H1 (cell line): Measurements from ENCODE around the gene SCNN1B. TPM values are rescaled to one million over a fixed set of nuclear protein-coding genes. Genes with fewer than 3 reads are reported as not detected.

Experiments
- CTCF ChIA-PET: fragments of 300-600 bp; sonication (Branson Sonifier 250); formaldehyde crosslinking; loops from one replicate; lab custom pipeline; 2021; ENCODE audit not compliant: partially characterized antibody; lab: Charles Lee
- POLR2A ChIA-PET: fragments of 300-600 bp; sonication (Branson Sonifier 250); formaldehyde crosslinking; loops from one replicate; lab custom pipeline; 2021; ENCODE audit warnings: inconsistent platforms; ENCODE audit not compliant: partially characterized antibody; lab: Charles Lee
- DNase-seq, 2 experiments: peaks; one replicate each; pipeline versions ENCODE4 v3.0.0 to v3.0.0-alpha.2; 2010 to 2022; ENCODE audit warnings: low spot score in 2 of 2, low read depth in 1 of 2, mixed read lengths in 1 of 2
- FAIRE-seq: peaks from 2 replicates; lab custom pipeline; 2011; peaks lifted over from hg19 to GRCh38; lab: Jason Lieb, UNC
- H2AFZ ChIP-seq: 2 replicates; pipeline ENCODE4 v1.8.1; 2012; ENCODE audit warnings: low read length, inconsistent platforms
- H2AK5ac ChIP-seq: 2 replicates; pipeline ENCODE4 v1.6.1; 2013; ENCODE audit warnings: low read depth, low read length
- H2BK120ac ChIP-seq: replicated peaks from 2 replicates; pipeline ENCODE3; 2013; ENCODE audit warnings: low read depth, low read length, inconsistent platforms
- H2BK12ac ChIP-seq: 2 replicates; pipeline ENCODE4 v1.6.1; 2013; ENCODE audit warnings: low read depth, low read length
- H2BK15ac ChIP-seq: 2 replicates; pipeline ENCODE4 v1.6.1; 2013; ENCODE audit warnings: low read length
- H2BK20ac ChIP-seq: 2 replicates; pipeline ENCODE4 v1.6.1; 2013; ENCODE audit warnings: low read length
- H2BK5ac ChIP-seq: 2 replicates; pipeline ENCODE4 v1.6.1; 2013; ENCODE audit warnings: low read depth, low read length
- H3K14ac ChIP-seq: 2 replicates; pipeline ENCODE4 v1.6.1; 2013; ENCODE audit warnings: inconsistent platforms; ENCODE audit not compliant: insufficient read length
- H3K18ac ChIP-seq: 2 replicates; pipeline ENCODE4 v1.6.1; 2013; ENCODE audit warnings: low read length; ENCODE audit errors: extremely low read depth
- H3K23ac ChIP-seq: 2 replicates; pipeline ENCODE4 v1.6.1; 2013; ENCODE audit warnings: inconsistent platforms; ENCODE audit not compliant: insufficient read length
- H3K23me2 ChIP-seq: 2 replicates; pipeline ENCODE4 v1.6.1; 2013; ENCODE audit warnings: low read depth, low read length
- H3K27ac ChIP-seq: 2 replicates; pipeline ENCODE4 v1.6.1; 2011; ENCODE audit warnings: low read depth, low read length, inconsistent platforms
- H3K27me3 ChIP-seq, 4 experiments: replicated peaks in 1 of 4; 1 replicate in 1 of 4; 2 replicates in 3 of 4; pipeline versions ENCODE4 v1.6.1 to v1.8.1; 2011 to 2013; ENCODE audit warnings: low read length in 3 of 4, mild to moderate bottlenecking in 3 of 4, inconsistent platforms in 2 of 4, mixed read lengths in 2 of 4, moderate library complexity in 1 of 4; ENCODE audit not compliant: control insufficient read depth in 3 of 4, insufficient read depth in 3 of 4; ENCODE audit errors: extremely low read depth in 1 of 4
- H3K36me3 ChIP-seq, 4 experiments: 2 replicates each; pipeline versions ENCODE4 v1.6.1 to v1.8.1; 2011 to 2013; ENCODE audit warnings: mild to moderate bottlenecking in 4 of 4, low read length in 3 of 4, moderate library complexity in 2 of 4, control low read depth in 1 of 4, inconsistent platforms in 1 of 4; ENCODE audit not compliant: insufficient read depth in 4 of 4, control insufficient read depth in 2 of 4
- H3K4ac ChIP-seq: replicated peaks from 2 replicates; pipeline ENCODE3; 2013; ENCODE audit warnings: low read length, low read depth, mixed read lengths, inconsistent platforms; ENCODE audit not compliant: insufficient read length
- H3K4me1 ChIP-seq, 4 experiments: replicated peaks in 1 of 4; 1 replicate in 1 of 4; 2 replicates in 3 of 4; pipeline versions ENCODE4 v1.6.1 to v1.8.1; 2011 to 2013; ENCODE audit warnings: low read length in 3 of 4, inconsistent platforms in 2 of 4, mixed read lengths in 1 of 4; ENCODE audit not compliant: insufficient read depth in 4 of 4, control insufficient read depth in 3 of 4
- H3K4me2 ChIP-seq, 2 experiments: 2 replicates each; pipeline versions ENCODE4 v1.6.1 to v1.8.1; 2011 to 2013; ENCODE audit warnings: low read depth in 2 of 2, low read length in 2 of 2, control low read depth in 1 of 2, inconsistent platforms in 1 of 2, mild to moderate bottlenecking in 1 of 2; ENCODE audit not compliant: insufficient read depth in 1 of 2
- H3K4me3 ChIP-seq, 4 experiments: fragments of 200-600, 300-600 bp in 1 of 4; sonication (generic), shearing (Covaris generic), sonication (Bioruptor Twin) in 1 of 4; 2 replicates each; pipeline versions ENCODE4 v1.5.1 to v1.8.1; 2011 to 2016; ENCODE audit warnings: low read length in 4 of 4, low read depth in 3 of 4, control low read depth in 2 of 4, inconsistent platforms in 2 of 4, mild to moderate bottlenecking in 2 of 4, mixed read lengths in 1 of 4, moderate library complexity in 1 of 4; ENCODE audit not compliant: insufficient read depth in 2 of 4; ENCODE audit errors: extremely low read depth in 1 of 4
- H3K56ac ChIP-seq: replicated peaks from 2 replicates; pipeline ENCODE3; 2013; ENCODE audit warnings: low read depth, mild to moderate bottlenecking, mixed read lengths, low read length, inconsistent platforms; ENCODE audit not compliant: insufficient read length
- H3K79me1 ChIP-seq: 2 replicates; pipeline ENCODE4 v1.6.1; 2013; ENCODE audit warnings: low read depth, low read length, control low read depth
- H3K79me2 ChIP-seq, 2 experiments: 2 replicates each; pipeline versions ENCODE4 v1.6.1 to v1.8.1; 2012 to 2013; ENCODE audit warnings: low read length in 2 of 2, mild to moderate bottlenecking in 2 of 2, inconsistent platforms in 1 of 2; ENCODE audit not compliant: insufficient read depth in 2 of 2, control insufficient read depth in 1 of 2
- H3K9ac ChIP-seq, 4 experiments: replicated peaks in 1 of 4; 1 replicate in 1 of 4; 2 replicates in 3 of 4; pipeline versions ENCODE4 v1.6.1 to v1.8.1; 2011 to 2013; ENCODE audit warnings: low read depth in 3 of 4, low read length in 3 of 4, control low read depth in 2 of 4, mild to moderate bottlenecking in 2 of 4, moderate library complexity in 2 of 4, inconsistent platforms in 1 of 4; ENCODE audit errors: extremely low read depth in 1 of 4
- H3K9me3 ChIP-seq, 2 experiments: 2 replicates each; pipeline versions ENCODE4 v1.6.1 to v1.8.1; 2012 to 2013; ENCODE audit warnings: mild to moderate bottlenecking in 2 of 2, moderate library complexity in 2 of 2, control low read depth in 1 of 2, inconsistent platforms in 1 of 2, low read depth in 1 of 2, low read length in 1 of 2, mixed read lengths in 1 of 2; ENCODE audit not compliant: insufficient read depth in 2 of 2
- H4K20me1 ChIP-seq, 2 experiments: replicated peaks in 1 of 2; 2 replicates each; pipeline versions ENCODE3 to v1.8.1; 2011 to 2013; ENCODE audit warnings: inconsistent platforms in 2 of 2, low read length in 2 of 2, mild to moderate bottlenecking in 1 of 2; ENCODE audit not compliant: insufficient read depth in 2 of 2, control insufficient read depth in 1 of 2
- H4K5ac ChIP-seq: 2 replicates; pipeline ENCODE4 v1.6.1; 2013; ENCODE audit warnings: low read length, low read depth, mixed read lengths, inconsistent platforms; ENCODE audit not compliant: insufficient read length
- H4K8ac ChIP-seq: 2 replicates; pipeline ENCODE4 v1.8.0; 2013; ENCODE audit warnings: mild to moderate bottlenecking, moderate library complexity, low read length, inconsistent platforms; ENCODE audit not compliant: insufficient read depth; ENCODE audit errors: extremely low read depth
- H4K91ac ChIP-seq: replicated peaks from 2 replicates; pipeline ENCODE3; 2013; ENCODE audit warnings: low read length, mixed read lengths, inconsistent platforms; ENCODE audit not compliant: insufficient read length
- ASH2L ChIP-seq: fragments of 200-600, 300-600 bp; sonication (generic); IDR thresholded peaks from one replicate; pipeline ENCODE4 v1.7.1; 2017; ENCODE audit warnings: low read length
- EZH2 ChIP-seq: fragments of 200-600 bp; sonication (generic); IDR thresholded peaks from 2 replicates; pipeline ENCODE4 v1.7.1; 2012; ENCODE audit warnings: low read depth, mild to moderate bottlenecking, moderate library complexity, low read length, inconsistent platforms; ENCODE audit not compliant: severe bottlenecking
- HDAC6 ChIP-seq: IDR thresholded peaks from one replicate; pipeline ENCODE4 v1.7.1; 2012; ENCODE audit warnings: low read depth, mild to moderate bottlenecking, inconsistent platforms, low read length, moderate library complexity
- JUND ChIP-seq: IDR thresholded peaks from 2 replicates; pipeline ENCODE4 v1.6.1; 2011; ENCODE audit warnings: mild to moderate bottlenecking, improper control_type of control experiment, low read length
- KDM4A ChIP-seq: IDR thresholded peaks from one replicate; pipeline ENCODE4 v1.7.1; 2012; ENCODE audit warnings: low read depth, mild to moderate bottlenecking, moderate library complexity, low read length, inconsistent platforms; ENCODE audit not compliant: severe bottlenecking
- NANOG ChIP-seq: IDR thresholded peaks from 2 replicates; pipeline ENCODE4 v1.6.1; 2011; ENCODE audit warnings: low read length, low read depth, mild to moderate bottlenecking, inconsistent platforms; ENCODE audit not compliant: insufficient read depth, poor library complexity, severe bottlenecking
- RAD21 ChIP-seq, 2 experiments: IDR thresholded peaks in 1 of 2; conservative IDR thresholded peaks in 1 of 2; 2 replicates each; pipeline ENCODE4 v1.6.1; 2011; ENCODE audit warnings: low read depth in 2 of 2, low read length in 2 of 2, improper control_type of control experiment in 1 of 2, inconsistent platforms in 1 of 2, mild to moderate bottlenecking in 1 of 2, moderate library complexity in 1 of 2
- RNF2 ChIP-seq: fragments of 200-900, 300-1000 bp; sonication (generic); IDR thresholded peaks from 2 replicates; pipeline ENCODE4 v1.7.1; 2016; ENCODE audit warnings: borderline replicate concordance, low read depth, mild to moderate bottlenecking, antibody characterized with exemption, low read length; ENCODE audit not compliant: poor library complexity, severe bottlenecking; ENCODE audit errors: missing control alignments
- SAP30 ChIP-seq: fragments of 300-600 bp; sonication (generic); IDR thresholded peaks from 2 replicates; pipeline ENCODE4 v1.7.1; 2012; ENCODE audit warnings: low read length, moderate library complexity, mild to moderate bottlenecking, inconsistent platforms; ENCODE audit not compliant: insufficient read depth, insufficient replicate concordance
- SUZ12 ChIP-seq: fragments of 200-600 bp; sonication (generic); IDR thresholded peaks from 2 replicates; pipeline ENCODE4 v1.6.1; 2012; ENCODE audit warnings: mild to moderate bottlenecking, inconsistent platforms, low read length, moderate library complexity, mixed read lengths
- ZNF274 ChIP-seq: IDR thresholded peaks from 2 replicates; pipeline ENCODE4 v1.7.0; 2012; ENCODE audit warnings: low read length, borderline replicate concordance; ENCODE audit errors: extremely low read depth
- WGBS, 2 experiments: shearing (Covaris generic) in 1 of 2; methylation state at CpG; one replicate each; pipeline versions ENCODE4 v1.1.6 to v1.1.7; 2013 to 2015; ENCODE audit warnings: low lambda C conversion rate in 2 of 2, mixed read lengths in 2 of 2, inconsistent platforms in 1 of 2, low coverage in 1 of 2, missing lambda C conversion rate in 1 of 2; ENCODE audit not compliant: insufficient replicate concordance in 2 of 2, insufficient coverage in 1 of 2, insufficient read length in 1 of 2; ENCODE audit errors: extremely low coverage in 1 of 2, missing lambda C conversion rate in 1 of 2; 5-methylcytosine and 5-hydroxymethylcytosine counted together
- polyA plus RNA-seq, 7 experiments: library from polyadenylated mRNA; depleted of rRNA in 3 of 7; stranded (reverse) in 5 of 7; unstranded in 2 of 7; fragments of >200 nt in 5 of 7; fragments of 200-250 nt in 2 of 7; gene quantifications; 1 replicate in 5 of 7; 2 replicates in 1 of 7; 4 replicates in 1 of 7; pipeline versions ENCODE4 v1.2.1 to v1.2.3, GENCODE V29; 2011 to 2013; ENCODE audit warnings: missing spikeins in 2 of 7, mixed read lengths in 2 of 7
- total RNA-seq: library from RNA; stranded (reverse); fragmentation: NEBNext Ultra II Directional; extraction: Animal tissue kit (Norgen Biotek cat#: 25700); gene quantifications from 2 replicates; pipeline ENCODE4 v1.2.1, GENCODE V29; 2021
- TF ChIP-seq, protein P1 (sequence below): IDR thresholded peaks from 2 replicates; pipeline ENCODE4 v1.6.1; 2011; ENCODE audit warnings: low read length, improper control_type of control experiment

SCNN1B gene
- total and polyA plus RNA-seq, 2 of the 8 experiments (the other 6 are each of a cell fraction or from before 2014, with no cell fraction given): 0.20 to 0.95 TPM

DNA sequence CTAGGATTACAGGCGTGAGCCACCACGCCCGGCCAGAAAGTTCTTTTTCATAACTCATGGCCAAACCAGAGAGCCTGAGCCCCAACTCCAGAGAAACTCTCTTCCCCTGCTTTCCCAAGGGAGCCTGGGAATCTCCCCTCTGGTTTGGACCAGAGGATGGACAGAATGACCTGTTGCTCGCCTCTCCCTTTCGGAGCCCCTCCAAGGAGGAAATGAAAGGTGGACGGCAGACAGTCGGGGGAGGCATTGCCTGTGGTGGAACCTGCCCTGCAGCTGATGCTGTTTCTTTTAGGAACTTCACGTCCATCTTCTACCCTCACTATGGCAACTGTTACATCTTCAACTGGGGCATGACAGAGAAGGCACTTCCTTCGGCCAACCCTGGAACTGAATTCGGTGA lies 65.5 kb downstream of the SCNN1B start:
- no peak overlapping the region for H3K23ac ChIP-seq
- CTCF ChIA-PET: interaction anchor here (1.0 to 2.0 kb wide), 4 partner anchors 12 to 68 kb away, joined by 3 to 7 read pairs (median 4); no protein-coding TSS in a partner anchor
- no peak for FAIRE-seq
- TF ChIP-seq SAP30 (no peak), JUND (no peak), RAD21 (IDR thresholded peaks at IDR 0.05 in 1 of 2, conservative IDR thresholded peaks at IDR 0.05 in 1 of 2; ENCODE audit: low read depth in 2 of 2, low read length in 2 of 2) (no peak), RNF2 (no peak), ZNF274 (no peak), ASH2L (no peak), KDM4A (no peak), NANOG (no peak), EZH2 (no peak), SUZ12 (no peak), HDAC6 (no peak)
- TF ChIP-seq, protein P1, sequence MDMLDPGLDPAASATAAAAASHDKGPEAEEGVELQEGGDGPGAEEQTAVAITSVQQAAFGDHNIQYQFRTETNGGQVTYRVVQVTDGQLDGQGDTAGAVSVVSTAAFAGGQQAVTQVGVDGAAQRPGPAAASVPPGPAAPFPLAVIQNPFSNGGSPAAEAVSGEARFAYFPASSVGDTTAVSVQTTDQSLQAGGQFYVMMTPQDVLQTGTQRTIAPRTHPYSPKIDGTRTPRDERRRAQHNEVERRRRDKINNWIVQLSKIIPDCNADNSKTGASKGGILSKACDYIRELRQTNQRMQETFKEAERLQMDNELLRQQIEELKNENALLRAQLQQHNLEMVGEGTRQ: no peak

More for the DNA sequence above, 65.5 kb downstream of the SCNN1B start:
- Histone ChIP-seq H3K18ac (no peak overlapping the region), H3K4me2 (no peak overlapping the region), H2AFZ (no peak overlapping the region), H2BK12ac (no peak overlapping the region), H2BK120ac (no peak overlapping the region), H3K14ac (no peak overlapping the region), H3K4ac (no peak overlapping the region), H4K8ac (no peak overlapping the region), H2BK5ac (no peak overlapping the region), H3K4me1 (peaks cover 0 to 2% (median 0%) of the 10 kb centered on the region in 4 experiments; a peak in 1 of 7 replicates), H2BK15ac (no peak overlapping the region), H3K79me2 (no peaks in the 10 kb centered on the region), H4K5ac (no peak overlapping the region), H3K27me3 (no peaks in the 10 kb centered on the region), H2BK20ac (no peak overlapping the region), H4K20me1 (peaks cover 0 to 1% of the 10 kb centered on the region in 2 experiments), H3K79me1 (no peaks in the 10 kb centered on the region), H3K9me3 (no peaks in the 10 kb centered on the region), H4K91ac (no peak overlapping the region), H3K27ac (no peak overlapping the region), H2AK5ac (no peak overlapping the region), H3K4me3 (no peak overlapping the region), H3K36me3 (no peaks in the 10 kb centered on the region), H3K56ac (no peak overlapping the region), H3K23me2 (no peaks in the 10 kb centered on the region), H3K9ac (no peak overlapping the region)
- no peak for DNase-seq
- 95% methylated on average over 10 of the region's 10 CpGs; no CpG with 5 or more reads in 1 of the 2 experiments for WGBS, 2 experiments
- POLR2A ChIA-PET: no interaction called here
